OCI-LY7 (cell line): Measurements from ENCODE around the gene KCNQ1. TPM values are rescaled to one million over a fixed set of nuclear protein-coding genes. Genes with fewer than 3 reads are reported as not detected.

Experiments
- BruUV-seq: library from RNA; stranded (reverse); fragments of 400-500 nt; replicated peaks from 2 replicates; lab custom pipeline; 2021; lab: Mats Ljungman, UMichigan
- CTCF ChIA-PET: fragments of 300-600 bp; sonication (Branson Sonifier 250); formaldehyde crosslinking; loops from one replicate; lab custom pipeline; 2022; ENCODE audit warnings: antibody characterized with exemption; ENCODE audit not compliant: unreplicated experiment; lab: Charles Lee
- POLR2A ChIA-PET: fragments of 300-600 bp; sonication (Branson Sonifier 250); formaldehyde crosslinking; loops from one replicate; lab custom pipeline; 2022; ENCODE audit warnings: antibody characterized with exemption; lab: Charles Lee
- DNase-seq: peaks from one replicate; pipeline ENCODE4 v3.0.0-alpha.2; 2015; ENCODE audit warnings: low spot score
- H2AFZ ChIP-seq: fragments of 200-600 bp; sonication (generic), shearing (Covaris generic); 2 replicates; pipeline ENCODE4 v1.6.1; 2014; ENCODE audit warnings: mild to moderate bottlenecking, antibody characterized with exemption, low read length, moderate library complexity
- H3K27ac ChIP-seq: fragments of 200-600 bp; sonication (generic); 2 replicates; pipeline ENCODE4 v1.5.1; 2014; ENCODE audit warnings: mixed run types, low read depth, mild to moderate bottlenecking, moderate library complexity, low read length, inconsistent platforms; ENCODE audit not compliant: poor library complexity, severe bottlenecking
- H3K36me3 ChIP-seq: fragments of 200-600 bp; sonication (generic); 2 replicates; pipeline ENCODE4 v1.6.1; 2014; ENCODE audit warnings: mild to moderate bottlenecking, antibody characterized with exemption, low read length, moderate library complexity, mixed read lengths; ENCODE audit not compliant: insufficient read depth
- H3K4me1 ChIP-seq: fragments of 200-600 bp; sonication (generic); 2 replicates; pipeline ENCODE4 v1.5.1; 2014; ENCODE audit warnings: mild to moderate bottlenecking, low read length; ENCODE audit not compliant: insufficient read depth, poor library complexity, severe bottlenecking
- H3K4me2 ChIP-seq: fragments of 200-600 bp; sonication (generic); 2 replicates; pipeline ENCODE4 v1.6.1; 2014; ENCODE audit warnings: mild to moderate bottlenecking, low read length
- H3K4me3 ChIP-seq: fragments of 200-600 bp; sonication (generic); 2 replicates; pipeline ENCODE4 v1.5.1; 2014; ENCODE audit warnings: mild to moderate bottlenecking, low read depth, low read length; ENCODE audit not compliant: poor library complexity, severe bottlenecking
- H3K79me2 ChIP-seq: fragments of 200-600 bp; sonication (generic); 2 replicates; pipeline ENCODE4 v1.6.1; 2016; ENCODE audit warnings: low read depth, mild to moderate bottlenecking, low read length, moderate library complexity, mixed read lengths; ENCODE audit not compliant: insufficient read depth
- H3K9me2 ChIP-seq: fragments of 200-600 bp; sonication (generic); 2 replicates; pipeline ENCODE4 v1.6.1; 2016; ENCODE audit warnings: mild to moderate bottlenecking, low read length, mixed read lengths; ENCODE audit not compliant: insufficient read depth
- H3K9me3 ChIP-seq: fragments of 200-600 bp; sonication (generic); 2 replicates; pipeline ENCODE4 v1.6.1; 2014; ENCODE audit warnings: mild to moderate bottlenecking, mixed run types, low read length, mixed read lengths
- H4K20me1 ChIP-seq: fragments of 200-600 bp; sonication (generic); 2 replicates; pipeline ENCODE4 v1.6.1; 2014; ENCODE audit warnings: mild to moderate bottlenecking, antibody characterized with exemption, low read length, moderate library complexity, mixed read lengths; ENCODE audit not compliant: insufficient read depth
- CTCF ChIP-seq: fragments of 200-600 bp; sonication (generic); conservative IDR thresholded peaks from 2 replicates; pipeline ENCODE4 v1.5.1; 2014; ENCODE audit warnings: mild to moderate bottlenecking, antibody characterized with exemption, low read length, moderate library complexity, mixed read lengths
- EZH2phosphoT487 ChIP-seq: fragments of 200-600 bp; sonication (generic); IDR thresholded peaks from 2 replicates; pipeline ENCODE4 v1.6.1; 2018; ENCODE audit warnings: low read depth, borderline replicate concordance, mild to moderate bottlenecking, mixed run types, antibody characterized with exemption, low read length, moderate library complexity, mixed read lengths
- intact Hi-C: fragments of 100-400 bp; cut with micrococcal nuclease; formaldehyde crosslinking; loops from one replicate; pipeline ENCODE4 v1.10.0; 2022; ENCODE audit not compliant: unreplicated experiment
- total RNA-seq, 2 experiments: library from RNA; depleted of rRNA in 1 of 2; stranded (reverse); fragments of >200 nt in 1 of 2; shearing (Covaris generic) in 1 of 2; gene quantifications; 2 replicates each; pipeline ENCODE4 v1.2.3, GENCODE V29; 2014 to 2022

Gene KCNQ1
- total RNA-seq, 2 experiments from 2014 or later = 0.22 to 1.3 TPM

DNA sequence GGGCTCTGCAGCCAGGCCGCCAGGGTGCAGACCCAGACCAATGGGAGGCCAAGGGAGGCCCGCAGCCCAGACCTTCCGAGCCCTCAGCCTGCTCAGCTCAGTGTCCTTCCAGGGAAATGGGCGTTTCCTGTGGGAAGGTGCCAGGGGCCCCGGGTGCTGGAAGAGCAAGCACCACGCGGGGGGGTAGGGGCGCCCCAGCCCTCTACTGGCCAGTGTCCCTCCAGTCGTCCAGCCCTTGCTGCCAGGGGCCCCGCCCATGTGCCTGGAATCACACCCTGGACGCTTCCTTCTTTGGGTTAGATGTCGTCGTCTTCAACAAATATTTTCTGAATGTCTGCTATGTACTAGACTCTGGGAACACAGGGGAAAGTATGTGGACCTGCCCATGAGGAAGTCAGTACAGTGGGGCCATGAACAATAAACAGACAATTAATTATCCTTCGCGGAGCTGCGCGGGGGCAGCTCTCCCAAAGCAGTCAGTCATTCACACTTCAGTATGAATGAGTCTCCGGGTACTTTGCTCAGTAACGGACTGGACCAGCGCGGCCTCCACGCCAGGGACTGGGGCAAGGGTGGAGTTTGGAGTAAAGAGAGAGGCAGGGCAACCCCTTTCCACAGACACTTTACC lies 380.6 kb downstream of the KCNQ1 start:
- no peak for TF ChIP-seq EZH2phosphoT487
- TF ChIP-seq CTCF = no peak
- H3K4me3 ChIP-seq = no peak overlapping the region
- POLR2A ChIA-PET = no interaction called here
- H3K36me3 ChIP-seq = no peaks in the 10 kb centered on the region
- no peak overlapping the region for H3K27ac ChIP-seq
- H3K9me2 ChIP-seq = no peaks in the 10 kb centered on the region
- no peaks in the 10 kb centered on the region for H3K79me2 ChIP-seq
- no TSS peak for BruUV-seq
- H4K20me1 ChIP-seq = no peaks in the 10 kb centered on the region
- H2AFZ ChIP-seq = no peak overlapping the region
- no peaks in the 10 kb centered on the region; the same call in 1 of the 2 replicates for H3K9me3 ChIP-seq
- no peak for DNase-seq
- no peak overlapping the region for H3K4me2 ChIP-seq
- intact Hi-C loops = no loop called here
- CTCF ChIA-PET = no interaction called here
- no peaks in the 10 kb centered on the region for H3K4me1 ChIP-seq

DNA sequence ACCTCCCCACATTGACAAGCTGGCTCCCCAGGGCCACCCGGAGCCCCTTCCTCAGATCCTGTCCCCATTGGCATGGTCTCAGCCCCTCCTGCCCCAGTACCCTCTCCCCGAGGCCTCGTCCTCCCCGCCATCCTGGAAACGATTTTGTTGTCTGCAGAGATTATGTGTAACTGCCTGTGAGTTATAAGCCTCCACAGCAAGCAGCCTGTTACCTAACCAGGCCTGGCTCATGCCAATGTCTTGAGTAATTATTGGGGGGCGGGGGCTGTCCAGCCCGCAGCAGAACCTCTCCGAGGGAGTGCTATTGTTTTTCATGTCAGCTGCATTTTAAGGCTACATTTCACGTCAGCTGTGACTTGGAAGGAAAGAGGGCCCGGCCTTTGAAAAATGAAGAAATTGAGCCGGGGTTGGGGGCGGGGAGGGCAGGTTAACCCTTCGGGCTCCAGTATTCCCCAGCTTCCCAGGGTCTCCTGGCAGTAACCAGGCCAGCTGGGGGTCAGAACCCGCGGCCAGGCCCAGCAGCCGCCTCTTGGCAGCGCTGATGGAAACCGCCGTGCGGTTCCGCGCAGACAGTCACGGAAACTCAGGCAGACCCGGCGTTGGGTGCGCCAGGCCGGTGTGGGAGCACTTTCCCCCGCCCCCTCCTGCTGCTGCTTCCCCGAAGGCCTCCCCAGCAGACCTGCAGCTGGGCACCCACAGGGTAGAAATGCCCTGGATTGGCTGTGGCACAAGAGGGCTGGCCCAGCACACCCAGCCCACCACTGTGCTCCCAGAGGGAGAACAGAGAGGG lies 381.3 kb downstream of the KCNQ1 start:
- no TSS peak for BruUV-seq
- no peaks in the 10 kb centered on the region for H4K20me1 ChIP-seq
- no peak for TF ChIP-seq CTCF
- no peak for TF ChIP-seq EZH2phosphoT487
- H3K9me2 ChIP-seq = no peaks in the 10 kb centered on the region
- ChIA-PET POLR2A (no interaction called here), CTCF (no interaction called here)
- H2AFZ ChIP-seq = no peak overlapping the region
- DNase-seq = no peak
- no peak overlapping the region for H3K4me3 ChIP-seq
- no peak overlapping the region for H3K27ac ChIP-seq
- H3K9me3 ChIP-seq = no peaks in the 10 kb centered on the region; the same call in 1 of the 2 replicates
- no peaks in the 10 kb centered on the region for H3K79me2 ChIP-seq
- no peaks in the 10 kb centered on the region for H3K4me1 ChIP-seq
- no peaks in the 10 kb centered on the region for H3K36me3 ChIP-seq
- intact Hi-C loops = no loop called here
- no peak overlapping the region for H3K4me2 ChIP-seq

DNA sequence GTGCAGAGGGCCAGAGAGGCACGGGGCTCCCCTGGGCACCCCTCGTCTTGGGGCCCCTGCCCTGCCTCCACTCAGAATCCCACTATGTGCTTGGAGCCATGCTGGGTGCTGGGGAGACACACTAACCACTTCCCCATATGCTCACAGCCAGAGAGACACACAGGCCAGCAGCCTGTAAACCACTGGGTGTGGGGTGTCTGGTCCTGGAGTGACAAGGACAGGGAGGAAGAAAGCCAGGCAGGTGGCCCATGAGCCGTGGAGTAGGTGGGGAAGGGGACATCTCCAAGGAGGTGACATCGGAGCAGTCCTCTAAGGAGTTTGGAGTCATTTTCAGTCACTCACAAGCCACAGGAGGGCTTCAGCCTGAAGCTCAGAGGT lies 381.9 kb downstream of the KCNQ1 start:
- BruUV-seq = no TSS peak
- no peak overlapping the region for H2AFZ ChIP-seq

More for the DNA sequence above, 381.9 kb downstream of the KCNQ1 start:
- no peaks in the 10 kb centered on the region; the same call in 1 of the 2 replicates for H3K9me3 ChIP-seq
- H3K27ac ChIP-seq = no peak overlapping the region
- H3K4me3 ChIP-seq = no peak overlapping the region
- H3K4me1 ChIP-seq = no peaks in the 10 kb centered on the region
- DNase-seq = no peak
- H3K9me2 ChIP-seq = no peaks in the 10 kb centered on the region
- POLR2A ChIA-PET = no interaction called here
- H3K36me3 ChIP-seq = no peaks in the 10 kb centered on the region
- CTCF ChIA-PET = no interaction called here
- no peak overlapping the region for H3K4me2 ChIP-seq
- no peaks in the 10 kb centered on the region for H3K79me2 ChIP-seq
- no peaks in the 10 kb centered on the region for H4K20me1 ChIP-seq
- TF ChIP-seq CTCF (no peak), EZH2phosphoT487 (no peak)
- intact Hi-C loops = no loop called here
